Epithelial cell of esophagus (primary cell): ENCODE results near the gene MANSC4.

Experiments used
- DNase-seq: peaks from one replicate; pipeline ENCODE4 v3.0.0; 2010; ENCODE audit warnings: low read depth
- H3K4me3 ChIP-seq: 2 replicates; pipeline ENCODE4 v1.5.1; 2011; ENCODE audit warnings: mild to moderate bottlenecking, low read length, control low read depth
- TF ChIP-seq, protein P1 (sequence below): IDR thresholded peaks from 2 replicates; pipeline ENCODE4 v1.5.1; 2011; ENCODE audit warnings: low read depth, mild to moderate bottlenecking, low read length, control low read depth, inconsistent platforms; ENCODE audit not compliant: insufficient read depth; ENCODE audit errors: missing control alignments

Gene MANSC4

DNA sequence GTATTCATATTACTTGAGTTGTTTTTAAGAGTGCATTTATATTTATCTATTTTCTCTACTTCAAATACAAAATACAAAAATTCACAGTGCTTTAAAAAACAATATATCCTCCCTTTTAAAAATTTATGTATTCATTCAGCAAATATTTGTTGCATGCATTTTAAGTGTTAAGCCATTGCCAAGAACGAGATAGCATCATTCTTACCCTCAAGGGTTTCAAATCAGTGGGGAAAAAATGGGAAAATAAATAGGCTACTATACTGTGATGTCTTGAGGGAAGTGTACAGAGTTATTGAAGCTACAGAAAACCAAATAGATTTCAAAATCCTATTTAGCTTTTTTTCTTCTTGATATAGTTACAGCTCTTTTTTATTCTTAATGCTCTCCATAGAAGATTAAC lies 46.2 kb downstream of the MANSC4 start:
- TF ChIP-seq, protein P1, sequence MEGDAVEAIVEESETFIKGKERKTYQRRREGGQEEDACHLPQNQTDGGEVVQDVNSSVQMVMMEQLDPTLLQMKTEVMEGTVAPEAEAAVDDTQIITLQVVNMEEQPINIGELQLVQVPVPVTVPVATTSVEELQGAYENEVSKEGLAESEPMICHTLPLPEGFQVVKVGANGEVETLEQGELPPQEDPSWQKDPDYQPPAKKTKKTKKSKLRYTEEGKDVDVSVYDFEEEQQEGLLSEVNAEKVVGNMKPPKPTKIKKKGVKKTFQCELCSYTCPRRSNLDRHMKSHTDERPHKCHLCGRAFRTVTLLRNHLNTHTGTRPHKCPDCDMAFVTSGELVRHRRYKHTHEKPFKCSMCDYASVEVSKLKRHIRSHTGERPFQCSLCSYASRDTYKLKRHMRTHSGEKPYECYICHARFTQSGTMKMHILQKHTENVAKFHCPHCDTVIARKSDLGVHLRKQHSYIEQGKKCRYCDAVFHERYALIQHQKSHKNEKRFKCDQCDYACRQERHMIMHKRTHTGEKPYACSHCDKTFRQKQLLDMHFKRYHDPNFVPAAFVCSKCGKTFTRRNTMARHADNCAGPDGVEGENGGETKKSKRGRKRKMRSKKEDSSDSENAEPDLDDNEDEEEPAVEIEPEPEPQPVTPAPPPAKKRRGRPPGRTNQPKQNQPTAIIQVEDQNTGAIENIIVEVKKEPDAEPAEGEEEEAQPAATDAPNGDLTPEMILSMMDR = no peak
- DNase-seq = no peak
- no peak overlapping the region for H3K4me3 ChIP-seq

DNA sequence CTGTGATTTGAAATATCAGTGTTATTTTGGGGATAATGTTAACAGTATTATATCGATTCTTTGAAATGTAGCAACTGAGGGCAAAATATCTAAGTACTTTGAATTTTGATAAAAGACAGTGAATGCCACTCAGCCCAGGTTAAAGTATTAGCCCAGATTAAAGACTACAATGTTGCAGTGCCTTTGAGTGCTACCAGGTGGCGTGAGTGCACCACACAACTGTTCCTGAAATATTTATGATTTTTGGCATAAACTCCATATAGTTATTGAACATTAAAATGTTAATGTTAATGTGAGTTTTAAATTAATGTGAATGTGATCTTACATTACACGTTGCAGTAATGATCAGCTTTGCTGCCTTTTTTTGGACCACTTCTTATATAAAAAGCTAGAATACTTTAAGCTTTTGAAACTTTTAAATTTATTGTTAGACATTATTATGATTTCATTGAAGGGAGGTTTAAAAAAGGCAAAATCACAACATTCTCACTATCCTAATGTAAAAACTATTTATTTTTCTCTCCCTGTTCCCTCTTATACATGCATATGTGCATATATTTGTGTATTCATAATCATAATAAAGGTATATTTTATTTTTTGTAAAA lies 46.9 kb downstream of the MANSC4 start:
- no peak overlapping the region for H3K4me3 ChIP-seq
- TF ChIP-seq, protein P1 = peak; percentile 94
- DNase-seq = peak; percentile 55

DNA sequence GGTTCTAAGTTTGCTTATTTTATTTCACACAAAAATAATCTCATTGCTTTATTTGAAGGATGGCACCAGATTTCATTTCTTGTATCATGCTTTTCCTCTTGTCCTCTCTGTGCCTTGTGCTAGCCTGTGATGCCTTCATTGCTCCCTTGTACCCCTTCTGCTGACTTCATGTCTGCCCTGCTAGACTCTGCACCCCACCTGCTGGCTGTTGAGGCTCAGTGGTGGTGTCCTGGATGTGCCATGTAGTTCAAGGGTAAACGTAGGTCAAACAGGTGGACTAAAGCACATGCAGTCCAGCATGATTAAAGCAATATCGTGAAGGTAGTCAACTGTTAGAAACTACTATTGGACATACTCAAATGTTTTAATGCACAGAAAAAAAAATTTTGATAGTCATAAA lies 47.8 kb downstream of the MANSC4 start:
- DNase-seq = peak; percentile 39
- TF ChIP-seq, protein P1 = peak; percentile 48

DNA sequence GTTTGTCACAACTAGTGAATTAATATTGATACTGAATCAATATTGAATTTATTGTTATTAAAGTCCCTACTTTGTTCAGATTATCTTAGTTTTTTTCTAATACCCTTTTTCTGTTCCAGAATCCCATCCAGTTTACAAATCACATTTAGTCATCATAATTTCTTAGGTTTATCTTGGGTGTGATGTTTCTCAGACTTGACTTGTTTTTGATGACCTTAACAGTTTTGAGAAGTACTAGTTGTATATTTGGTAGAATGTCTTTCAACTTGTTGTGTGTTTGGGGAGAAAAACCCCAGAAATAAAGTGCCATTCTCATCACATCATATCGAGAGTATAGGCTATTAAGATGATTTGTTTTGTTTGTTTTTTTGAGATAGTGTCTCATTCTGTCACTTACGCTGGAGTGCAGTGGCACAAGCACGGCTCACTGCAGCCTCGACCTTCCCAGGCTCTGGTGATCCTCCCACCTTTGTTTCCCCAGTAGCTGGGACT lies 49.9 kb downstream of the MANSC4 start:
- TF ChIP-seq, protein P1 = no peak
- DNase-seq = no peak
- H3K4me3 ChIP-seq = no peak overlapping the region

More for the DNA sequence above, 47.8 kb downstream of the MANSC4 start:
- H3K4me3 ChIP-seq = no peak overlapping the region

DNA sequence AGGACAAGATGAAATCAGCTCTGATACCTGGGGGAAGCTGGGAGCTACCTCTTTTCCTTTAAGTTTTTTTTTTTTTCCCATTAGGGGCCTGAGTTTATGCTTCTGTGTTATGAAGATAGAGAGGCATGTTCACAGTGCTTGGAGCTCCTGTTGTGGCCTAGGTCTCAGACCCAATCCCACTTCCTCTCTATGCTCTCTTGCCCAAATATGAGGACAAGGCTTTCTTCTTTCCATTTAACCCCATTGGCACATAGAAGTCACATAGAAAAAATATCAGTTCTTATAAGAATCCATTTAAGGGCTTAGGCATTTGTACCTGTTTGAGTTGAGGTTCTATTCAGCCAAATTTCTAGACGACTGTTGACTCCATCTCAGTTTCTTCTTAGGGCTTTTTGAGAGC lies 56.8 kb downstream of the MANSC4 start:
- no peak for DNase-seq
- no peak overlapping the region for H3K4me3 ChIP-seq
- TF ChIP-seq, protein P1 = no peak
